Mammary epithelial cell (primary cell): Measurements from ENCODE around the gene STOM.

Experiments used
- CTCF ChIP-seq, 2 donors: IDR thresholded peaks in 1 of 2; conservative IDR thresholded peaks in 1 of 2; 2 replicates each; pipeline ENCODE4 v1.5.1; 2011 to 2012; ENCODE audit warnings: inconsistent platforms in 2 of 2, low read length in 2 of 2, mild to moderate bottlenecking in 2 of 2, control low read depth in 1 of 2, low read depth in 1 of 2; ENCODE audit not compliant: insufficient read depth in 1 of 2; ENCODE audit errors: extremely low read depth in 1 of 2
- EZH2 ChIP-seq: IDR thresholded peaks from 2 replicates; pipeline ENCODE4 v1.6.1; 2012; ENCODE audit warnings: low read length, inconsistent platforms, borderline replicate concordance

- TF ChIP-seq CTCF (conservative IDR thresholded peaks at IDR 0.05 in 1 of 2, IDR thresholded peaks at IDR 0.05 in 1 of 2; ENCODE audit: extremely low read depth in 1 of 2, insufficient read depth in 1 of 2, low read depth in 1 of 2, low read length in 2 of 2) (no peak), EZH2 (no peak)
Observed at GRCh38 chr9:121405899-121406298, 35.8 kb upstream of the STOM start.
